H1 (cell line): ENCODE data around the gene ACACB. TPM values are rescaled to one million over a fixed set of nuclear protein-coding genes. Genes with fewer than 3 reads are reported as not detected.

Experiments
- CTCF ChIA-PET: fragments of 300-600 bp; sonication (Branson Sonifier 250); formaldehyde crosslinking; loops from one replicate; lab custom pipeline; 2021; ENCODE audit not compliant: partially characterized antibody; lab: Charles Lee
- POLR2A ChIA-PET: fragments of 300-600 bp; sonication (Branson Sonifier 250); formaldehyde crosslinking; loops from one replicate; lab custom pipeline; 2021; ENCODE audit warnings: inconsistent platforms; ENCODE audit not compliant: partially characterized antibody; lab: Charles Lee
- DNase-seq, 2 experiments: peaks; one replicate each; pipeline versions ENCODE4 v3.0.0 to v3.0.0-alpha.2; 2010 to 2022; ENCODE audit warnings: low spot score in 2 of 2, low read depth in 1 of 2, mixed read lengths in 1 of 2
- FAIRE-seq: peaks from 2 replicates; lab custom pipeline; 2011; peaks lifted over from hg19 to GRCh38; lab: Jason Lieb, UNC
- H2AFZ ChIP-seq: 2 replicates; pipeline ENCODE4 v1.8.1; 2012; ENCODE audit warnings: low read length, inconsistent platforms
- H2AK5ac ChIP-seq: 2 replicates; pipeline ENCODE4 v1.6.1; 2013; ENCODE audit warnings: low read depth, low read length
- H2BK120ac ChIP-seq: replicated peaks from 2 replicates; pipeline ENCODE3; 2013; ENCODE audit warnings: low read depth, low read length, inconsistent platforms
- H2BK12ac ChIP-seq: 2 replicates; pipeline ENCODE4 v1.6.1; 2013; ENCODE audit warnings: low read depth, low read length
- H2BK15ac ChIP-seq: 2 replicates; pipeline ENCODE4 v1.6.1; 2013; ENCODE audit warnings: low read length
- H2BK20ac ChIP-seq: 2 replicates; pipeline ENCODE4 v1.6.1; 2013; ENCODE audit warnings: low read length
- H2BK5ac ChIP-seq: 2 replicates; pipeline ENCODE4 v1.6.1; 2013; ENCODE audit warnings: low read depth, low read length
- H3K14ac ChIP-seq: 2 replicates; pipeline ENCODE4 v1.6.1; 2013; ENCODE audit warnings: inconsistent platforms; ENCODE audit not compliant: insufficient read length
- H3K18ac ChIP-seq: 2 replicates; pipeline ENCODE4 v1.6.1; 2013; ENCODE audit warnings: low read length; ENCODE audit errors: extremely low read depth
- H3K23ac ChIP-seq: 2 replicates; pipeline ENCODE4 v1.6.1; 2013; ENCODE audit warnings: inconsistent platforms; ENCODE audit not compliant: insufficient read length
- H3K23me2 ChIP-seq: 2 replicates; pipeline ENCODE4 v1.6.1; 2013; ENCODE audit warnings: low read depth, low read length
- H3K27ac ChIP-seq: 2 replicates; pipeline ENCODE4 v1.6.1; 2011; ENCODE audit warnings: low read depth, low read length, inconsistent platforms
- H3K27me3 ChIP-seq, 4 experiments: replicated peaks in 1 of 4; 1 replicate in 1 of 4; 2 replicates in 3 of 4; pipeline versions ENCODE4 v1.6.1 to v1.8.1; 2011 to 2013; ENCODE audit warnings: low read length in 3 of 4, mild to moderate bottlenecking in 3 of 4, inconsistent platforms in 2 of 4, mixed read lengths in 2 of 4, moderate library complexity in 1 of 4; ENCODE audit not compliant: control insufficient read depth in 3 of 4, insufficient read depth in 3 of 4; ENCODE audit errors: extremely low read depth in 1 of 4
- H3K36me3 ChIP-seq, 4 experiments: 2 replicates each; pipeline versions ENCODE4 v1.6.1 to v1.8.1; 2011 to 2013; ENCODE audit warnings: mild to moderate bottlenecking in 4 of 4, low read length in 3 of 4, moderate library complexity in 2 of 4, control low read depth in 1 of 4, inconsistent platforms in 1 of 4; ENCODE audit not compliant: insufficient read depth in 4 of 4, control insufficient read depth in 2 of 4
- H3K4ac ChIP-seq: replicated peaks from 2 replicates; pipeline ENCODE3; 2013; ENCODE audit warnings: low read length, low read depth, mixed read lengths, inconsistent platforms; ENCODE audit not compliant: insufficient read length
- H3K4me1 ChIP-seq, 4 experiments: replicated peaks in 1 of 4; 1 replicate in 1 of 4; 2 replicates in 3 of 4; pipeline versions ENCODE4 v1.6.1 to v1.8.1; 2011 to 2013; ENCODE audit warnings: low read length in 3 of 4, inconsistent platforms in 2 of 4, mixed read lengths in 1 of 4; ENCODE audit not compliant: insufficient read depth in 4 of 4, control insufficient read depth in 3 of 4
- H3K4me2 ChIP-seq, 2 experiments: 2 replicates each; pipeline versions ENCODE4 v1.6.1 to v1.8.1; 2011 to 2013; ENCODE audit warnings: low read depth in 2 of 2, low read length in 2 of 2, control low read depth in 1 of 2, inconsistent platforms in 1 of 2, mild to moderate bottlenecking in 1 of 2; ENCODE audit not compliant: insufficient read depth in 1 of 2
- H3K4me3 ChIP-seq, 4 experiments: fragments of 200-600, 300-600 bp in 1 of 4; sonication (generic), shearing (Covaris generic), sonication (Bioruptor Twin) in 1 of 4; 2 replicates each; pipeline versions ENCODE4 v1.5.1 to v1.8.1; 2011 to 2016; ENCODE audit warnings: low read length in 4 of 4, low read depth in 3 of 4, control low read depth in 2 of 4, inconsistent platforms in 2 of 4, mild to moderate bottlenecking in 2 of 4, mixed read lengths in 1 of 4, moderate library complexity in 1 of 4; ENCODE audit not compliant: insufficient read depth in 2 of 4; ENCODE audit errors: extremely low read depth in 1 of 4
- H3K56ac ChIP-seq: replicated peaks from 2 replicates; pipeline ENCODE3; 2013; ENCODE audit warnings: low read depth, mild to moderate bottlenecking, mixed read lengths, low read length, inconsistent platforms; ENCODE audit not compliant: insufficient read length
- H3K79me1 ChIP-seq: 2 replicates; pipeline ENCODE4 v1.6.1; 2013; ENCODE audit warnings: low read depth, low read length, control low read depth
- H3K79me2 ChIP-seq, 2 experiments: 2 replicates each; pipeline versions ENCODE4 v1.6.1 to v1.8.1; 2012 to 2013; ENCODE audit warnings: low read length in 2 of 2, mild to moderate bottlenecking in 2 of 2, inconsistent platforms in 1 of 2; ENCODE audit not compliant: insufficient read depth in 2 of 2, control insufficient read depth in 1 of 2
- H3K9ac ChIP-seq, 4 experiments: replicated peaks in 1 of 4; 1 replicate in 1 of 4; 2 replicates in 3 of 4; pipeline versions ENCODE4 v1.6.1 to v1.8.1; 2011 to 2013; ENCODE audit warnings: low read depth in 3 of 4, low read length in 3 of 4, control low read depth in 2 of 4, mild to moderate bottlenecking in 2 of 4, moderate library complexity in 2 of 4, inconsistent platforms in 1 of 4; ENCODE audit errors: extremely low read depth in 1 of 4
- H3K9me3 ChIP-seq, 2 experiments: 2 replicates each; pipeline versions ENCODE4 v1.6.1 to v1.8.1; 2012 to 2013; ENCODE audit warnings: mild to moderate bottlenecking in 2 of 2, moderate library complexity in 2 of 2, control low read depth in 1 of 2, inconsistent platforms in 1 of 2, low read depth in 1 of 2, low read length in 1 of 2, mixed read lengths in 1 of 2; ENCODE audit not compliant: insufficient read depth in 2 of 2
- H4K20me1 ChIP-seq, 2 experiments: replicated peaks in 1 of 2; 2 replicates each; pipeline versions ENCODE3 to v1.8.1; 2011 to 2013; ENCODE audit warnings: inconsistent platforms in 2 of 2, low read length in 2 of 2, mild to moderate bottlenecking in 1 of 2; ENCODE audit not compliant: insufficient read depth in 2 of 2, control insufficient read depth in 1 of 2
- H4K5ac ChIP-seq: 2 replicates; pipeline ENCODE4 v1.6.1; 2013; ENCODE audit warnings: low read length, low read depth, mixed read lengths, inconsistent platforms; ENCODE audit not compliant: insufficient read length
- H4K8ac ChIP-seq: 2 replicates; pipeline ENCODE4 v1.8.0; 2013; ENCODE audit warnings: mild to moderate bottlenecking, moderate library complexity, low read length, inconsistent platforms; ENCODE audit not compliant: insufficient read depth; ENCODE audit errors: extremely low read depth
- H4K91ac ChIP-seq: replicated peaks from 2 replicates; pipeline ENCODE3; 2013; ENCODE audit warnings: low read length, mixed read lengths, inconsistent platforms; ENCODE audit not compliant: insufficient read length
- BCL11A ChIP-seq, 2 experiments: IDR thresholded peaks; one replicate each; pipeline ENCODE4 v1.6.1; 2011; ENCODE audit warnings: low read depth in 2 of 2, low read length in 2 of 2, mild to moderate bottlenecking in 2 of 2
- GABPA ChIP-seq: IDR thresholded peaks from 2 replicates; pipeline ENCODE4 v1.6.1; 2011; ENCODE audit warnings: mild to moderate bottlenecking, low read length, moderate library complexity, borderline replicate concordance; ENCODE audit not compliant: insufficient read depth
- WGBS, 2 experiments: shearing (Covaris generic) in 1 of 2; methylation state at CpG; one replicate each; pipeline versions ENCODE4 v1.1.6 to v1.1.7; 2013 to 2015; ENCODE audit warnings: low lambda C conversion rate in 2 of 2, mixed read lengths in 2 of 2, inconsistent platforms in 1 of 2, low coverage in 1 of 2, missing lambda C conversion rate in 1 of 2; ENCODE audit not compliant: insufficient replicate concordance in 2 of 2, insufficient coverage in 1 of 2, insufficient read length in 1 of 2; ENCODE audit errors: extremely low coverage in 1 of 2, missing lambda C conversion rate in 1 of 2; 5-methylcytosine and 5-hydroxymethylcytosine counted together
- polyA plus RNA-seq, 7 experiments: library from polyadenylated mRNA; depleted of rRNA in 3 of 7; stranded (reverse) in 5 of 7; unstranded in 2 of 7; fragments of >200 nt in 5 of 7; fragments of 200-250 nt in 2 of 7; gene quantifications; 1 replicate in 5 of 7; 2 replicates in 1 of 7; 4 replicates in 1 of 7; pipeline versions ENCODE4 v1.2.1 to v1.2.3, GENCODE V29; 2011 to 2013; ENCODE audit warnings: missing spikeins in 2 of 7, mixed read lengths in 2 of 7
- total RNA-seq: library from RNA; stranded (reverse); fragmentation: NEBNext Ultra II Directional; extraction: Animal tissue kit (Norgen Biotek cat#: 25700); gene quantifications from 2 replicates; pipeline ENCODE4 v1.2.1, GENCODE V29; 2021
- TF ChIP-seq, protein P1 (sequence below), 3 experiments: IDR thresholded peaks; 1 replicate in 2 of 3; 2 replicates in 1 of 3; pipeline versions ENCODE4 v1.5.1 to v1.6.1; 2011; ENCODE audit warnings: low read length in 3 of 3, mild to moderate bottlenecking in 3 of 3, inconsistent platforms in 2 of 3, low read depth in 1 of 3, moderate library complexity in 1 of 3; ENCODE audit not compliant: insufficient read depth in 1 of 3; ENCODE audit errors: control extremely low read depth in 1 of 3

The ACACB gene
- total and polyA plus RNA-seq, 2 of the 8 experiments (the other 6 are each of a cell fraction or from before 2014, with no cell fraction given), result 5.8 to 15.3 TPM

GRCh38 chr12:109209082-109209481 is 92.7 kb downstream of the ACACB start:
- Histone ChIP-seq H3K9me3 (no peaks in the 10 kb centered on the region), H2BK15ac (no peak overlapping the region), H2BK20ac (no peak overlapping the region), H3K23ac (no peak overlapping the region), H4K8ac (no peak overlapping the region), H3K23me2 (no peaks in the 10 kb centered on the region), H3K9ac (no peak overlapping the region), H2AFZ (no peak overlapping the region), H3K18ac (no peak overlapping the region), H3K4me3 (no peak overlapping the region), H3K56ac (no peak overlapping the region), H3K4me1 (no peaks in the 10 kb centered on the region), H3K27ac (no peak overlapping the region), H3K4ac (no peak overlapping the region), H3K27me3 (no peaks in the 10 kb centered on the region), H4K91ac (no peak overlapping the region), H3K79me2 (no peaks in the 10 kb centered on the region), H4K5ac (no peak overlapping the region), H3K79me1 (no peaks in the 10 kb centered on the region), H3K14ac (no peak overlapping the region), H2BK12ac (no peak overlapping the region), H2BK5ac (no peak overlapping the region), H2AK5ac (no peak overlapping the region), H4K20me1 (no peaks in the 10 kb centered on the region), H2BK120ac (no peak overlapping the region), H3K36me3 (peaks cover 0 to 2% (median 0%) of the 10 kb centered on the region in 4 experiments; a peak in 2 of 8 replicates), H3K4me2 (no peak overlapping the region)
- ChIA-PET CTCF (interaction anchor here (1.1 kb wide), 1 partner anchor 46 kb away, joined by 3 read pairs; no protein-coding TSS in a partner anchor), POLR2A (interaction anchor here (1.1 kb wide), 1 partner anchor 12 kb away, joined by 4 read pairs; no protein-coding TSS in a partner anchor)
- FAIRE-seq (no peak), DNase-seq (no peak)
- WGBS, 2 experiments, result 98% methylated on average over 14 of the region's 14 CpGs; no CpG with 5 or more reads in 1 of the 2 experiments
- TF ChIP-seq, protein P1, sequence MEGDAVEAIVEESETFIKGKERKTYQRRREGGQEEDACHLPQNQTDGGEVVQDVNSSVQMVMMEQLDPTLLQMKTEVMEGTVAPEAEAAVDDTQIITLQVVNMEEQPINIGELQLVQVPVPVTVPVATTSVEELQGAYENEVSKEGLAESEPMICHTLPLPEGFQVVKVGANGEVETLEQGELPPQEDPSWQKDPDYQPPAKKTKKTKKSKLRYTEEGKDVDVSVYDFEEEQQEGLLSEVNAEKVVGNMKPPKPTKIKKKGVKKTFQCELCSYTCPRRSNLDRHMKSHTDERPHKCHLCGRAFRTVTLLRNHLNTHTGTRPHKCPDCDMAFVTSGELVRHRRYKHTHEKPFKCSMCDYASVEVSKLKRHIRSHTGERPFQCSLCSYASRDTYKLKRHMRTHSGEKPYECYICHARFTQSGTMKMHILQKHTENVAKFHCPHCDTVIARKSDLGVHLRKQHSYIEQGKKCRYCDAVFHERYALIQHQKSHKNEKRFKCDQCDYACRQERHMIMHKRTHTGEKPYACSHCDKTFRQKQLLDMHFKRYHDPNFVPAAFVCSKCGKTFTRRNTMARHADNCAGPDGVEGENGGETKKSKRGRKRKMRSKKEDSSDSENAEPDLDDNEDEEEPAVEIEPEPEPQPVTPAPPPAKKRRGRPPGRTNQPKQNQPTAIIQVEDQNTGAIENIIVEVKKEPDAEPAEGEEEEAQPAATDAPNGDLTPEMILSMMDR (IDR thresholded peaks at IDR 0.05; ENCODE audit: control extremely low read depth in 1 of 3, insufficient read depth in 1 of 3, low read depth in 1 of 3, low read length in 3 of 3), result no peak
- TF ChIP-seq GABPA (no peak), BCL11A (IDR thresholded peaks at IDR 0.05; ENCODE audit: low read depth in 2 of 2, low read length in 2 of 2) (no peak)
